ENCODE measurements around the gene GNAI1.

GNAI1 gene

DNA sequence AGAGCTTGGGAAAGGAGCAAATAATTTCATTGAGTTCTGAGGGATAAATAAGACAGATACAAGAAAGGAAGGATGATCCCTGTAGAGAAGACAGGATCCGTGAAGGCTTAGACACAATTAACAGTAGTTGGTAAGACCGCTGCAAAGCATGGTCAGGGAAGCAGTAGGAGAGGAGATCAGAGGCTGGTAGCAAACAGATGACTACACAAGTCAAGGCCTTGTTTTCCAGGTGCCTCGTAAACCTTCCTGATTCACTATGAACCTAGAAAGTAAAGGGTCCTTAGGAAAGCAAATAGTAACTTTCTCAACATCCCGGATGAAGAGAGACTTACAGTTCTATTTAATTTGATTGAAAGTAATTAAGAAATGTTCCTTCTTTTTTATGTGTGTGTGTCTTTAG lies 118.6 kb downstream of the GNAI1 start:
- DNase-seq (ENCODE audit: low read depth), result no peak

DNA sequence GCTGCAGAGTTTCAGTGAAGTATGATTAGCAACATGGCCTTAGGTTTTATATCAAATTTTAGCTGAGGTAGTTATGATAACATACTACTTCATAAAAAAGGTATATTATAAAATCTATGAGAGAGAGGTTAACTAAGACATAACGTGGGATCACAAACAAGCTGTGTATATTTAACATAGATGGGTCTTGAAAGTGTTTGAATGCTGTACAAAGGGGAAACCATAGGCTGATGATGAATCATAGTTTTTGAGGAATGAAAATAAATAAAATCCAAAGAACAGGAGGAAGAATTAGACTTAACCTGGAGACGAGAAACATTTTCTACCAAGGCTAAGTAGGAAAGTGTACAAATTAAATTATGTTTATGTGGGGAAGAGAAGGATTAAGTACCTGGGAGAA lies 119.0 kb downstream of the GNAI1 start:
- DNase-seq (ENCODE audit: low read depth), result no peak

DNA sequence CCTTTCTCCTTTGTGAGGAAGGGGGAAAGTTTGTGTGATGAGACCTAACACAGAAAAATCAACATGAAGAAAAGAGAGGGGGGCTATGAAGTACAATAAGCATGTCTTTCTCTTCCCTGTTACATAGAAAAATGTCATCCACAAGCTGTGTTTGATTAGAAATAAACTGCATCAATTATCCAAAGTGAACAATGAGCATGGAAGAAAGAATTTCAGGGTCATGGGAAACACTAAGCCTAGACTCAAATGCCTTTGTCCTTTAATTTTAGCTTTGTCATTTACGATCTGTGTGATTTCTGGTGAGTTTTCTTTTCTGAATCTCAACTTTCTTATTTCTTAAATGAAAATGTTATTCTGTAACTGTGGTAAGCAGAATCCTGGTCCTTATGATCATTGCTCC lies 121.0 kb downstream of the GNAI1 start:
- no peak for DNase-seq (ENCODE audit: low read depth)

DNA sequence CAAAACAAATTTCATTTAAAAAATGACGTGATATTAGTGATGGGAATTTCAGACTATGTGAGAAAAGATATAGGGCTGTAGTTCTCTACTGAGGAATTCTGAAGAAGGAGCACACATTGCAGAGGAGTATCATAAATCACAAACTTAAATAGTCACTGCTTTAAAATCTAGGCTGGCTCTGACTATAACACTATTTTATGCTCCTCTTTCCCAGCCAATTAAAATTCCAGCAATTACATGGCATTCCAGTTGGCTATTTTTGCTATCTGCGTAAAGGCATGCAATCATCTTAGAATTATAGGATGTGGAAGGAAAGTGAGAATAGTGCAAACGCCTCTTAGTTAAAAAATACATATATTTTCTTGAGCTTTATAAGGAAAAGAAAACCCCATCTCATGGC lies 123.1 kb downstream of the GNAI1 start:
- DNase-seq (ENCODE audit: low read depth), result no peak

DNA sequence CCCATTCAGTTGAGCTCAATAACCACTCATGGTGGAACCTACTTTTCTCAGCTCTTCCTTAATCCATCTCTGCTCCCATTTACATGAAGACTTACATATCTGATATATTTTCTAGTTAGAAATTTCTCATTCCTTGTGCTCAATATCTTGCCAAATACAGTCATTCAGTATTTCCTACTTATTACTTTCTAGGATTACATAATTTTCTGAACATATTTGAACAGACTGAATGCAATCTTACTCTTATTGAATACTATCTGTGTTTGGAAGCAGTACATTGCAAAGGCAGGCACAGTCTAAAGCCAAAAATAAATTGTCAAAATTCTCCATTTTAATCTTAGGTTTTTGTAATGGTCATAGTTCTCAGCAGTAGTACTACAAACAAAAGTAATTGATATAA lies 126.0 kb downstream of the GNAI1 start:
- DNase-seq (ENCODE audit: low read depth), result no peak

DNA sequence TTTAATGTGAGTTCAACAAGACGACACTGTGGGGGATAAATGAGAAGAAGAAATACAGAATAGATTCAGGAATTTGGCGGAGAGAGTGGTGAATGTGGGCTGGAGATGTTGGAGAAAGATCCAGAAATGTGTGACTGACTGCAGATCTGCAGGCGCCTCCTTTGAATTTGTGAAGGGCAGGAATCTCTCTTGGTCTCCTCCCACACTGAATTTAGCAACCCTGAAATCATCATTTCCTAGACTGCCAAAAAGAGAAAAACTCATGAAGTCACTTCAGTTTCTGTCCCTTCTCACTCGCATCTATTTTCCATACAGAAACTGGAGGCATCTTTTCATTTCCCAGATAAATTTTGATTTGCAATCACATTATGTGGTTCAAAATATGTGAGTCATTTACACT lies 128.7 kb downstream of the GNAI1 start:
- DNase-seq (ENCODE audit: low read depth), result no peak

DNA sequence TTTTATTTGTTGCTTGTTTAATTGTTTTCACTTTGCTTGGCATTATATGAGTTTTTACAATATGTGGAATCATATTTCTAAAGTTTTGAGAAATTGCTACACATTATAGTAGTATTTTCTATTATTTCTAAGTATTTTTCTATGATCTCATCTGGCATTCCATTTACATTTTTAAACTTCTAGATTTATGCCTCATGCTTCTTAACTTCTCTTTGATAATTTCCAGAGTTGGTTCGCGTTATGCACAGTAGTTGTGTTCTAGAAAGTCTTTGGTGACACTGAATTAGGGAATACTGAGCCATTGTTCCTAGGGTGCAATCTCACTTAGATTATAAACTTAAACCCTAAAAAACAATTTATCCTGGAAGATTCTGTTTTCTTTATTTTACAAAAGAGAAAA lies 129.2 kb downstream of the GNAI1 start:
- no peak for DNase-seq (ENCODE audit: low read depth)

DNA sequence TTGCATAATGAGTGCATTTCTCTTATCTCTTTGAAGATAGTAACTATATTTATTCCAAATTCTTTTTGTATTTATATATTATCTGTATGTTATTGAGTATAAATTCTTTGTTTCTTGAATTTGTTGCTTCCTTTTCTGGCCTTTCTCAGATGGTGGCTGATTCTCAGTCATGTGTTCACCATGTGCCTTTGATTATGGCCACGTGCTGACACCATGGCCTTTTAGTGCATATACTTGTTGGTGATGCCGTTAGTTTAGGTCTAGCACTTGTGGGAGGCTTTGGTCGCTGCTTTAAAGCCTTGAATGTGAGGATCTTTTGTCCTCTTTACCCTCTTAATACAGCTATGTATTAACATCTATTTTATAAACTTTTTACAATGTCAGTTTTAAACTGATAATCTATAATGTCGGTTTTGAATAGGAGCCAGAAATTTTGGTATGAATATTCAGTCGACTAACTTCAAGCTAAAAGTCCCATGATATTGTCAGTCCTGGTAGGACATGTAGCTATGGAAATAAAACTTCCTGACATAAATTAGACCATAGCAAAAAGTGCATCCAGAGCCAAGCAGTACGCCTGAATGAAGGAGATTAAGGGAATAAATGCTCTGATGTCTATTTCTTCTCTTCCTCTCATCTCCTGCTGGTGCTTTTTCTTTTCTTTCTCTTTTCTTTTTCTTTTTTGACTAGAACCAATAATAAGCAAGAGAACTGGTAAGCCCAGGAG lies 130.3 kb downstream of the GNAI1 start:
- no peak for DNase-seq (ENCODE audit: low read depth)

DNA sequence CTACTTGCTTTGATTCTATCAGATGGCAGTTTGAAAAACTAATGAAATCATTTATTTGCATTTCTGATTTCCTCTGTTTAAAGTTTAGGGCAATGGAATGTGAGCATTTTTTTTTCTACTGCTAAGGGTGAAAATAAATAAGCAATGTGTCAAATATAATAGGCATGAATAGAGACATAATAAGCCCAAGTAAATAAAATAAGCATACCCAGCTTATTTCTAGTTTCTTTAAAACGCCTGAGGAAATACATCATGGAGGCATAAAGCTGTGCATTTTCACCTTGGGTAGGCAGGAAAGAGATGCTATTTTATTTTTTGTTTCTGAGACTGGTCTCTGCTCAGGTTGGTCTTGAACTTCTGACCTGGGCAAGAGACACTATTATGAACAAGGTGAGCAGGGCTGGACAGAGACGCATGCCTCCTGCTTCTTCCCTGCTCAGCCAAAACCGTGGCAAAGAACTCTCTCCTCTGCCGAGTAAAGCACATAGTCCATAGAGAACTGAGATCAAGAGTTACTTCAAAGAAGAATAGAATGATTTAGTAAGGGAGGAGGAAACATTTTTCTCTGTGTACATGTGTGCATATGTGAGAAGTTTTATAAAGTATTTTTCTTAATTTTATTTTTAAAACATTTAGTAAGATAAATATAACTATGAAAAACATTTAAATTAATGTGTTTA lies 138.1 kb downstream of the GNAI1 start:
- no peak for DNase-seq (ENCODE audit: low read depth)

DNA sequence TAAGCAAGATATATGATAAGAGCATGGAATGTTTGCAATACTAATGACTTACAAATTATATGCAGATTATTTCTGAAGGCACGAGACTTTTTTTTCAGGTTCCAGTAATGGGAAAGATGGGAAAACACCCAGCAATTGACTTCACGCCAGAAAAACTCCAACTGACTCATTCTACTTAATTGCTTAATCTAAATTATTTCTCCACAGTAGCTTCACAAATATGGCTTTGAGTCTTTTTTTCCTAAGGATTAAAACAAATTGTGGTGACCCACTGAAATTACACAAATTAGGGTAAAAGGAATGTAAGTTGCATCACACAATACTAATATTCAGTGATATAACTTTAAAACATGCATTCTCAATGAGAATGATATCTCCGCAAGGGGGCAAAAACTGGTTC lies 138.7 kb downstream of the GNAI1 start:
- no peak for DNase-seq (ENCODE audit: low read depth)

DNA sequence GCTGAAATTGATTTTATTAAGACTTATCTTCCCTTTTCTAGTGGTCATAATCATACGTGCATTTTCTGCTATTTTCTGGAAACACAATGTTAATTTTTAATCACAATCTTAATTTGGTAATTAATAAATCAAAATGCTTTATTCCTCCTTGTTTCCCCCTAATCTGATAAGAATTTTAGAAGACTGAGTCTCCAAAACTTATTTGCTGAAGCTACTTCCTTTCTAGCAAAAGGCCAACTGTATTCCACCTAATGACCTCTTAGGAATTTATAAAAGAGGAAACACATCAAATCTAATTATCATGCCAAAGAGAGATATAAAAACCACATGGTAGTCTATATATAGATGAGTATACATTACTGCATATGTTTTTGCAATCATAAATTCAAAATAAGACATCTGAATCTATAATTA lies 140.6 kb downstream of the GNAI1 start:
- DNase-seq (ENCODE audit: low read depth), result no peak

Measured in stimulated activated CD8-positive, alpha-beta memory T cell treated with anti-CD3 and anti-CD28 coated beads, Interleukin-4, amount 100 ng/mL, for 24 hours (primary cell).